ENCODE data around the gene EGFR.

EGFR gene

DNA sequence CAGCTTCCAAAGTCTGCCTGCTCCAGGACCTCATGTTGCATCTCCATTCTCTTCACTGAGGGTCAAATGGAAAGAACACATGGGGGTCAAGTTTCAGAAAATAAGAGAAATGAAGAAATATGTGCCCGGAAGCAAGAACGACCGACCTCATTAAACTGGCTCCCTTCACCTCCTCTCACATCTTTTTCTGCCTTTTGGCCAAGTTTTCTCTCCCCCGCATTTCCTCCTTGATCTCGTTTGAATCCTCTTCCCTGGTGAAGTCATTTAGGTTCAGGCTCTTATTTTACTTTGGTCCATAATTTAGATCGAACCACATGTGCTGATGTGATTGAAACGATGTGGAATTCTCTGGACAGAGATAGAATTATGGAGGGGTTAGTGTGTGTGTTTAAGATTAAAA is 44.2 kb downstream of the EGFR start:
- no peak for DNase-seq (ENCODE audit: low read depth)

GRCh38 chr7:55063633-55064032 is 44.8 kb downstream of the EGFR start:
- DNase-seq (ENCODE audit: low read depth) = no peak

GRCh38 chr7:55065079-55065478 is 46.3 kb downstream of the EGFR start:
- DNase-seq (ENCODE audit: low read depth) = no peak

DNA sequence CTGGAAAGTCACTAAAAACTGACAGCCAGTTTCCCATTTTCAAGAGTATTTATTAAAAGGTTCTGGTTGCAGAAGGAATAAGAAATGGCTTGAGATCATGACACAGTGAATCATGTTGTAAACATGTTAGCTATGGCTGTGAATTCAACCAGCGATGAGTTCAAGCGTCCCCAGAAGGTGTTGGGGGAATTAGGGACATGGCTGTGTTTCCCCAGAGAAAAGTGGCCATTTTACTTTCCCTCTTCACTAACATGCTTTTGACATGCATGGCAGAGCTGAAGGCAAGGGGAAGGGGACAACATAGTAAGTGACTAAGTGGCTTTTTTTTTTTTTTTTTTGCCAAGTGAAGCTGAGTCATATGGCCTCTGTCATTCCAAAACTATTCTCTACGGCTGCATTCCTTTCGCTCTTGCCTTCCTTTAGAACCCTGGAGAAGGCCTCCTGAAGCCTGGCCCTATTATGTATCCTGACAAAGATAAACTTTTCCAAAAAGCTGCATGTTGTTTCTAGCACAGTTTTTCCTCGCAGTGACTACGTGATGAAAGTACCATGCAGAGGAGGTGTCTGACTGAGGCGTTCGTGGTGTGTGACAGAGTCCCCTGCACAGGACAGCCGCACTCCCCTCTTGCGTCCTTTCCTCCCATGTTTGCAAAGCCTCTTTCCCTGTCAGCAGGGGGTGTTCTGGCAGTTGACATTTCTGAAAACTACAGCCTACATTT is 46.9 kb downstream of the EGFR start:
- no peak for DNase-seq (ENCODE audit: low read depth)

- DNase-seq (ENCODE audit: low read depth) = no peak
These were observed 47.7 kb downstream of the EGFR start for GRCh38 chr7:55066524-55066923.

GRCh38 chr7:55066938-55067337 is 48.1 kb downstream of the EGFR start:
- no peak for DNase-seq (ENCODE audit: low read depth)

GRCh38 chr7:55067748-55068147 is 48.9 kb downstream of the EGFR start:
- DNase-seq (ENCODE audit: low read depth) = no peak

- no peak for DNase-seq (ENCODE audit: low read depth)
These were observed 50.5 kb downstream of the EGFR start for GRCh38 chr7:55069271-55069792.

DNA sequence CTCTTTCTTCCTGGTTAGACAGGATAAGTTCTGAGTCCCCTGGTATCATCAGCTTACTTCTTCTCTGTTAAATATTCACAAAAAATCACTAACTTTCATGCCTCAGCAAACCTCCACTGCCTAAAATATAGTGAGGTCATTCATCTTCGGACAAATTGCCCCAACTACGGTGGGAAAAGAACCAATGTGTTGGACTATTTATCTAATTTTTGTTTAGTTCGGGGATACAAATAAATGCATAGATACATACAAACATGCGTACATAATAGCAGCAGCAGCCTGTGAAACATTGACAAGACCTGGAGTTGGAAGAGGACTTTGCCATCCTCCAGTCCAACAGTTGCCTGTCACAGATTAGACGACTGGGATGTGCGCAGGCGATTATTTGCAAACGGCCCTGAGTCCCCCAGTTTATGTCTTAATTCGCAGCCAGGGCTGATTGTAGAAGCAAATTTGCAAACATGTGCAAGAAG is 51.5 kb downstream of the EGFR start:
- DNase-seq (ENCODE audit: low read depth) = no peak

DNA sequence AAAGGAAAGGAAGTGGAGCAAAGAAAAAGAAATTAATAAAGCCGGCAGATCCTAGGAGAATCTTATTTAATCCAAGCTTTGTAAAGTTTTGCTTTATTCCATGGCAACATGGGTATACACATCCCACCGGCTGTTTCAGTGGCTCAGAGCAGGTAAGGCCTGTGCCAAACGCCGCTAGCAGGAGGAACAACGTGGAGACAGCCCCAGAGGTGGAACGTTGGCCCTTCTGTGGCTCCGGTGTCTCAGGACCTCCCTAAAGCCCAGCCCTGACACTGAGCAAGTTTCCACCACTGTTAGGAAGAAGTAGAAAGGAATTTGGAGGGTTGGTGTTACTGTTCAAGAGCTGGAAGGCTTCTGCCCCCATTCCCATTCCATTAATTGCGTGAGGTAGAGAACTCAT is 52.0 kb downstream of the EGFR start:
- DNase-seq (ENCODE audit: low read depth) = no peak

DNA sequence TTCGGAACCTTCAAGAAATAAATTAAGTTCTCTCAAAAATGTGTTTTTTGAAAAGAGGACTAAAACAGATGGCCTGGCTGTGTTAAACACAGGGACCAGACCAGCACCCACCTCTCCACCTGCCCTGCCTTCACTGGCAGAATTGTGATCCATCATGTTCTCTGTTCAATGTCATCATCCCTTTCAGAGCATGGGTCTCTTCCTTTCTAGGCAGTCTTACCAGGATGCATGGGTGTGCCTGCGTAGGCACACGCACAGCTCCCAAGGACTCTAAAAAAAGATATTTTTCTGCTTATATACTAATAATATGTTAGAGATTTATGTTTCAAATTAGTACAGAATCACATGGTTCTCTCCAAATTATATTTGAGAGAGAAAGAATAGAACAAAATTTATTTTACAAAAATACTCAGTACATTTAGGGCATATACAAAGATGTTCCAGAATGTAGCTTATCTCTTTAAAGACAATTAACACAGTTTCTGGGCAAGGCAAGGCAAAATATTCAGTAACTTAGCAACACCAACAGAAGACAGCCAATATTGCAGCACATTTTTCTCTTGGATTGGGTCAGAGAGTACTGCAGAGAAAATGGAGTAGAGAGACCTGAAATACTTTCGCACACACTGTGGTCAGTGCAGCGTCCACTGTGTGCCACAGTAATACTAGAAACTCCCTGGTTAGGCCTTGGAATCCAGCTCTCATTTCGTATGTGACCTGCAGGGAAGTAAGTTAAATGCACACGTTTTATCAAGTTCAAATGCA is 52.8 kb downstream of the EGFR start:
- no peak for DNase-seq (ENCODE audit: low read depth)

GRCh38 chr7:55072251-55072650 is 53.4 kb downstream of the EGFR start:
- DNase-seq (ENCODE audit: low read depth) = no peak

GRCh38 chr7:55073051-55073511 is 54.3 kb downstream of the EGFR start:
- no peak for DNase-seq (ENCODE audit: low read depth)

DNA sequence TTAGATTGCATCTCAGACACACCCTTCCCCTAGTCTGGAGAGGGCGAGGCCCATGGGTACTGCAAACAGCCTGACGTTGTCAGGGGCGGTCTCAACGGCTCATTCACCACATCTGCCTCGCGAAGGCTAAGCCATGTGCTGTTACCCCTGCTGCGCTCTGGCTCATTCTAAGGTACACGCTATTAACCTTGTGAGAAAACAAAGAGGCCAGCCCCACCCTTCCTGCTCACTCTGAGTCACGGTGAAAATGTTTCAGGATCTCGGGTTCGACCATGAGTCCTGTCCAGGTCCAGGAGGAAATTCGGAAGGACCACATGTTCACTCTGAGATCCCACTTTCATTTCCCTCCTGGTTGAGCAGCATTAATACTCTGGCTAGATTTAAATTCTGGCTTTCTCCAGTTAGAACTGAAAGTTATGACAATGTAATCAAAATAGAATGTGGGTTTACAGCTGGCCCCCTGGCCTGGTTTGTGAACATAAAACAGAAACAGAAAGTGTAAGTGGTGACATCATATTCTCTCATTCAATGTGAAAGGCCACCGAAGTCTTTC is 55.2 kb downstream of the EGFR start:
- DNase-seq (ENCODE audit: low read depth) = no peak

- DNase-seq (ENCODE audit: low read depth) = no peak
These were observed 56.7 kb downstream of the EGFR start for GRCh38 chr7:55075464-55076021.

GRCh38 chr7:55077561-55078410 is 59.0 kb downstream of the EGFR start:
- DNase-seq (ENCODE audit: low read depth) = no peak

- DNase-seq (ENCODE audit: low read depth) = no peak
These were observed 59.9 kb downstream of the EGFR start for GRCh38 chr7:55078465-55079372.

DNA sequence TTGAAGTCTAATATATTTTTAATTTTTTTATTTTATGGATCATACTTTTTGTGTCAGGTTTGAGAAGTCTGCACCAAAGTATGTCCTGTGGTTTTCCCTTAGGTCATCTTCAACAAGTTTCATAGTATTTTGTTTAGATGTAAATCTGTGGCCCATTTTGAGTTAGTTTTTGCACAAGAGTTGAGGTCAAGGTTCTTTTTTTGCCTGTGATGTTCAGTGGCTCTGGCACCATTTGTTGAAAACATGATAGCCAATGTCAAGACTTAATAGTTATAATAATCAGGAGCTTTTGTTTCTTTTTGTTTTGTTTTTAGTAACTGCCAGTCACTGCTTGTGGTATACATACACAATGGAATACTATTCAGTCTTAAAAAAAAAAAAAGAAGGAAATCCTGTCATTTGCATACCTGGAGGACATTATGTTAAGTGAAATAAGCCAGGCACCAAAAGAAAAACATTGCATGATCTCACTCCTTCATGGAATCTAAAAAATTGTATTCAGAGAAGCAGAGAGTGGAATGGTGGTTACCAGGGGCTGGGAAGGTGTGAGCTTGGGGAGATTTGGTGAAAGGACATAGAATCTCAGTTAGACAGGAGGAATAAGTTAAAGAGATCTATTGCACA is 61.3 kb downstream of the EGFR start:
- DNase-seq (ENCODE audit: low read depth) = no peak

- DNase-seq (ENCODE audit: low read depth) = no peak
These were observed 62.3 kb downstream of the EGFR start for GRCh38 chr7:55081068-55081467.
